Natural killer cell (primary cell): ENCODE results near the gene OR2AE1. TPM values are rescaled to one million over a fixed set of nuclear protein-coding genes. Genes with fewer than 3 reads are reported as not detected.
A peak's percentile ranks its signal among the peaks of the same experiment; 100 is the strongest.

Experiments used
- ATAC-seq, 3 donors: fragments of 150-1000 bp in 2 of 3; fragments of 200-7000 bp in 1 of 3; cut with Tn5 transposase; 1 replicate in 1 of 3; 2 replicates in 2 of 3; pipeline ENCODE4 v1.10.0; 2021; ENCODE audit warnings: mild to moderate bottlenecking in 2 of 3, moderate library complexity in 2 of 3
- DNase-seq, 2 donors: peaks; one replicate each; pipeline versions ENCODE4 v3.0.0 to v3.0.0-alpha.2; 2013 to 2021; ENCODE audit warnings: mixed read lengths in 1 of 2
- H3K27ac ChIP-seq: one replicate; pipeline ENCODE4 v1.5.1; 2013; ENCODE audit warnings: mild to moderate bottlenecking, low read length
- H3K27me3 ChIP-seq: one replicate; pipeline ENCODE4 v1.6.1; 2013; ENCODE audit warnings: low read length; ENCODE audit not compliant: control insufficient read depth, insufficient read depth
- H3K36me3 ChIP-seq: one replicate; pipeline ENCODE4 v1.6.1; 2013; ENCODE audit warnings: low read length; ENCODE audit not compliant: control insufficient read depth, insufficient read depth
- H3K4me1 ChIP-seq: one replicate; pipeline ENCODE4 v1.6.1; 2013; ENCODE audit warnings: low read length; ENCODE audit not compliant: control insufficient read depth, insufficient read depth
- H3K4me3 ChIP-seq: one replicate; pipeline ENCODE4 v1.5.1; 2013; ENCODE audit warnings: low read length
- H3K9me3 ChIP-seq: one replicate; pipeline ENCODE4 v1.6.1; 2013; ENCODE audit warnings: low read length; ENCODE audit not compliant: control insufficient read depth, insufficient read depth
- H3K27ac Mint-ChIP-seq, 2 donors: one replicate each; pipeline ENCODE4 v1.8.0; 2022; ENCODE audit warnings: mild to moderate bottlenecking in 2 of 2, mixed read lengths in 2 of 2, moderate library complexity in 1 of 2
- H3K27me3 Mint-ChIP-seq, 2 donors: one replicate each; pipeline ENCODE4 v1.8.0; 2022; ENCODE audit warnings: low read depth in 2 of 2, mixed read lengths in 2 of 2
- H3K36me3 Mint-ChIP-seq: one replicate; pipeline ENCODE4 v1.8.0; 2022; ENCODE audit warnings: mixed read lengths
- H3K4me1 Mint-ChIP-seq, 2 donors: one replicate each; pipeline ENCODE4 v1.8.0; 2022; ENCODE audit warnings: mixed read lengths in 2 of 2
- H3K4me3 Mint-ChIP-seq: one replicate; pipeline ENCODE4 v1.8.0; 2022; ENCODE audit warnings: mild to moderate bottlenecking, moderate library complexity, mixed read lengths
- H3K9me3 Mint-ChIP-seq, 2 donors: one replicate each; pipeline ENCODE4 v1.8.0; 2022; ENCODE audit warnings: mixed read lengths in 2 of 2
- WGBS: methylation state at CpG from one replicate; pipeline ENCODE4 v1.1.7; 2013; ENCODE audit warnings: missing lambda C conversion rate; ENCODE audit not compliant: insufficient coverage; 5-methylcytosine and 5-hydroxymethylcytosine counted together
- intact Hi-C: fragments of 100-400 bp; cut with micrococcal nuclease; formaldehyde crosslinking; loops from one replicate; pipeline ENCODE4 v1.14.2; 2022
- total RNA-seq, 4 donors: library from RNA; stranded (reverse); fragments of 120-200 nt in 1 of 4; gene quantifications; one replicate each; pipeline versions ENCODE4 v1.2.3 to v1.2.4, GENCODE V29; 2013 to 2022
- TF ChIP-seq, protein P1 (sequence below): fragments of 200-600 bp; IDR thresholded peaks from one replicate; pipeline ENCODE4 v1.8.0; 2022; ENCODE audit warnings: antibody characterized with exemption

OR2AE1 gene
- total RNA-seq, 3 donors from 2014 or later (not counting 1 experiment from before 2014, with no cell fraction given) = not detected

DNA sequence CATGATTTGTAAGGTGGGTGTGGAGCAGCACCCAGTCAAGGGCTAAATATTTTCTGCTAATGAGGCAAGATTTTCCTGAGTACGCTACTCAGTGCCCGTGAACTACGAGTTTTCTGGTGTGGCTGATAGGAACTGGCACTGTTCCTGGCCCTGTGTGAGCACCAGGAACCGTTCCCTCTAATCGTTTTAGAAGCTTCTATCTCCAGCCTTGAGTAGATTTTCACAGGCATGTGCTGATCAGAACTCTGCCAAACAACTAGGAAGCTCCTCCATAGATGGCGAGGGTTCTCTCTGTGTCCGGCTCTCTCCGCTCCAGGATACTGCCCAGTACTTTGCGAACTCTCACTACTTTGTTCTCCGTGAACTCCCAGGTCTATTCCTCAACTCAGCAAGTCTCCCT lies 24.7 kb upstream of the OR2AE1 start:
- no peak overlapping the region for H3K27ac Mint-ChIP-seq
- DNase-seq (no peak), ATAC-seq (no peak)
- H3K36me3 Mint-ChIP-seq = peaks cover 33% of the 10 kb centered on the region
- 98% methylated on average over 10 of the region's 10 CpGs for WGBS
- H3K4me3 Mint-ChIP-seq = no peak overlapping the region
- H3K9me3 Mint-ChIP-seq = no peaks in the 10 kb centered on the region
- peaks cover 16 to 26% of the 10 kb centered on the region in 2 donors for H3K4me1 Mint-ChIP-seq
- H3K4me1 ChIP-seq = peaks cover 5% of the 10 kb centered on the region
- H3K27me3 ChIP-seq = no peaks in the 10 kb centered on the region
- H3K4me3 ChIP-seq = no peak overlapping the region
- H3K36me3 ChIP-seq = peaks cover 63% of the 10 kb centered on the region
- intact Hi-C loops = no loop called here
- H3K27ac ChIP-seq = no peak overlapping the region
- no peaks in the 10 kb centered on the region for H3K27me3 Mint-ChIP-seq
- TF ChIP-seq, protein P1, sequence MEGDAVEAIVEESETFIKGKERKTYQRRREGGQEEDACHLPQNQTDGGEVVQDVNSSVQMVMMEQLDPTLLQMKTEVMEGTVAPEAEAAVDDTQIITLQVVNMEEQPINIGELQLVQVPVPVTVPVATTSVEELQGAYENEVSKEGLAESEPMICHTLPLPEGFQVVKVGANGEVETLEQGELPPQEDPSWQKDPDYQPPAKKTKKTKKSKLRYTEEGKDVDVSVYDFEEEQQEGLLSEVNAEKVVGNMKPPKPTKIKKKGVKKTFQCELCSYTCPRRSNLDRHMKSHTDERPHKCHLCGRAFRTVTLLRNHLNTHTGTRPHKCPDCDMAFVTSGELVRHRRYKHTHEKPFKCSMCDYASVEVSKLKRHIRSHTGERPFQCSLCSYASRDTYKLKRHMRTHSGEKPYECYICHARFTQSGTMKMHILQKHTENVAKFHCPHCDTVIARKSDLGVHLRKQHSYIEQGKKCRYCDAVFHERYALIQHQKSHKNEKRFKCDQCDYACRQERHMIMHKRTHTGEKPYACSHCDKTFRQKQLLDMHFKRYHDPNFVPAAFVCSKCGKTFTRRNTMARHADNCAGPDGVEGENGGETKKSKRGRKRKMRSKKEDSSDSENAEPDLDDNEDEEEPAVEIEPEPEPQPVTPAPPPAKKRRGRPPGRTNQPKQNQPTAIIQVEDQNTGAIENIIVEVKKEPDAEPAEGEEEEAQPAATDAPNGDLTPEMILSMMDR = no peak
- H3K9me3 ChIP-seq = no peaks in the 10 kb centered on the region

DNA sequence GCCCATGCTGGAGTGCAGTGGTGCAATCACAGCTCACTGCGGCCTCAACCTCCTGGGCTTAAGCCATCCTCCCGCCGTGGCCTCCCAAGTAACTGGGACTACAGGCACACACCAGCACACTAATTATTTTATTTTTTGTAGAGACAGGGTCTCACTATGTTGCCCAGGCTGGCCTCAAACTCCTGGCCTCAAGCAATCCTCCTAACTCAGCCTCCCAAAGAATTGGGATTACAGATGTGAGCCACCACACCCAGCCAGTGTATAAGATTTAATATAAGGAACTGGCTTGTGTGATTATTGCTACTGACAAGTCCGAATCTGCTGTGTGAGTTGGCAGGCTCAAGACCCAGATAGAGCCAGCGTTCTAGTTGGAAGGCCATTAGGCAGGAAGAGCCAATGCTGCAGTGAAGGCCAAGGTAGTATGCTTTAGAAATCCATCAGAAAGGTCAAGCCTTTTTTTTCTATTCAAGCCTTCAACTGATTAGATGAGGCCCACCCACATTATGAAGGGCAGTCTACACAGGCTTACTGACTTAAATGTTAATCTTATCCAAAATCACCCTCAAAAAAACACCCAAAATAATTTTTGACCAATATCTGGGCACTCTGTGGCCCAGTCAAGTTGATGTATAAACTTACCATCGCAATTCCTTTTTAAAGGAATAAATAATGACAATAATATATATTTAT lies 23.1 kb upstream of the OR2AE1 start:
- peaks cover 22 to 26% of the 10 kb centered on the region in 2 donors for H3K4me1 Mint-ChIP-seq
- H3K9me3 ChIP-seq = no peaks in the 10 kb centered on the region
- TF ChIP-seq, protein P1 = no peak
- peaks cover 33% of the 10 kb centered on the region for H3K36me3 Mint-ChIP-seq
- no peak overlapping the region for H3K4me3 Mint-ChIP-seq
- H3K9me3 Mint-ChIP-seq = no peaks in the 10 kb centered on the region
- intact Hi-C loops = no loop called here
- WGBS = over 99% methylated on average over 5 of the region's 6 CpGs
- no peak overlapping the region for H3K27ac ChIP-seq
- H3K36me3 ChIP-seq = peaks cover 51% of the 10 kb centered on the region
- H3K27me3 Mint-ChIP-seq = no peaks in the 10 kb centered on the region
- DNase-seq (no peak), ATAC-seq (no peak)
- H3K27me3 ChIP-seq = no peaks in the 10 kb centered on the region
- peaks cover 5% of the 10 kb centered on the region for H3K4me1 ChIP-seq
- H3K27ac Mint-ChIP-seq = peak overlapping the region in 1 of 2 donors; percentile 19
- H3K4me3 ChIP-seq = no peak overlapping the region

DNA sequence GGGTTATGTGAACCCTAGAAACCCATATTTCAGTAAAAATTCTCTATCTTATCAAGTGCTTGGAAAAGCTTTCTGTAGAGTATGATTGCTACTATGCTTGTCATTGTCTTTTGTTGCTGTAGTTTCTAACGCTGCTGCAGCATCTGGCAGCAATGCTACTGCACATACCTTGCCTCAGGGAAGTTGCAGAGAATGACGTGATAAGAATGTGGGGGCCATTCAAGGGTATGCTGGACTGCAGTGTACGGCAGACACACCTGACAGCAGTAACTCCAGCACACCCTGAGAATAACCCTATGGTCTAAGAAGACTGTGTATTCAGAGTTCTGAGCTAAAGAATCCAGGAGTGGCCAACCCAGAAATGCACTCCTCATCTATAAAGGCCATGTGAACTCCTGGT lies 22.0 kb upstream of the OR2AE1 start:
- no peaks in the 10 kb centered on the region for H3K27me3 Mint-ChIP-seq
- TF ChIP-seq, protein P1 = no peak
- Histone ChIP-seq H3K4me1 (peaks cover 5% of the 10 kb centered on the region), H3K27ac (no peak overlapping the region), H3K9me3 (no peaks in the 10 kb centered on the region), H3K36me3 (peaks cover 41% of the 10 kb centered on the region), H3K27me3 (no peaks in the 10 kb centered on the region), H3K4me3 (no peak overlapping the region)
- WGBS = 95% methylated on average over 3 of the region's 3 CpGs
- H3K27ac Mint-ChIP-seq = no peak overlapping the region
- ATAC-seq (no peak), DNase-seq (no peak)
- H3K36me3 Mint-ChIP-seq = peaks cover 29% of the 10 kb centered on the region
- H3K4me3 Mint-ChIP-seq = no peak overlapping the region
- intact Hi-C loops = no loop called here
- H3K9me3 Mint-ChIP-seq = no peaks in the 10 kb centered on the region
- peaks cover 20 to 22% of the 10 kb centered on the region in 2 donors for H3K4me1 Mint-ChIP-seq

DNA sequence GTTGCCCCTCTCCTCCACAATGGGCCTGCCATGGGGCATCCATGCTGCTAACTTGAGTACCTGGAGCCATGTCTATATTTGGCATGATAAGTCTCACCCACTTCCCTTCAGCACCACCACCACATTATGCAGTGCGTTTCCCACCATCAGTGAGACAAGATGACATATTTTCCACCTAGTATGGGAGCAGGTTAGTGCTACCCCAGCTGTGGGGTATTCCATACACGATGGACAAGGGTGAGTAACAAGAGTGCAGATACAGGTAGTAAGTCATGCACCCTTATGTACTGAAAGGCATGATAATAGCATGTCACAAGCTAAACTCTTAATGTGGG lies 21.2 kb upstream of the OR2AE1 start:
- intact Hi-C loops = no loop called here
- H3K4me1 Mint-ChIP-seq = peaks cover 15 to 22% of the 10 kb centered on the region in 2 donors
- peak overlapping the region in 1 of 2 donors; percentile 78 for H3K27ac Mint-ChIP-seq
- peaks cover 5% of the 10 kb centered on the region for H3K4me1 ChIP-seq
- no peaks in the 10 kb centered on the region for H3K27me3 Mint-ChIP-seq
- H3K36me3 Mint-ChIP-seq = peaks cover 21% of the 10 kb centered on the region
- WGBS = 59% methylated on average over 2 of the region's 2 CpGs
- H3K9me3 ChIP-seq = no peaks in the 10 kb centered on the region
- no peak overlapping the region for H3K4me3 Mint-ChIP-seq
- DNase-seq = no peak
- H3K27ac ChIP-seq = peak overlapping the region; percentile 23
- peaks cover 32% of the 10 kb centered on the region for H3K36me3 ChIP-seq
- TF ChIP-seq, protein P1 = no peak
- no peak overlapping the region for H3K4me3 ChIP-seq
- no peaks in the 10 kb centered on the region for H3K9me3 Mint-ChIP-seq
- H3K27me3 ChIP-seq = no peaks in the 10 kb centered on the region
- ATAC-seq = peak in 2 of 3 donors; percentile 24 to 37
